Measurements from ENCODE around the gene CHST3.

CHST3 gene

GRCh38 chr10:72034761-72035160 is 70.6 kb downstream of the CHST3 start:
- DNase-seq = no peak

GRCh38 chr10:72035252-72035887 is 71.2 kb downstream of the CHST3 start:
- no peak for DNase-seq

- no peak for DNase-seq
These were observed 73.1 kb downstream of the CHST3 start for GRCh38 chr10:72037266-72037665.

- DNase-seq = no peak
These were observed 73.6 kb downstream of the CHST3 start for GRCh38 chr10:72037811-72038210.

GRCh38 chr10:72038458-72039001 is 74.3 kb downstream of the CHST3 start:
- DNase-seq = no peak

GRCh38 chr10:72039377-72039776 is 75.2 kb downstream of the CHST3 start:
- DNase-seq = no peak

- no peak for DNase-seq
These were observed 77.3 kb downstream of the CHST3 start for GRCh38 chr10:72041491-72041890.

- DNase-seq = no peak
These were observed 79.0 kb downstream of the CHST3 start for GRCh38 chr10:72043016-72043834.

- DNase-seq = no peak
These were observed 80.3 kb downstream of the CHST3 start for GRCh38 chr10:72044417-72045041.

- DNase-seq = no peak
These were observed 81.4 kb downstream of the CHST3 start for GRCh38 chr10:72045586-72045985.

- peak; percentile 64 to 93 (median 79) for DNase-seq
These were observed 84.4 kb downstream of the CHST3 start for GRCh38 chr10:72048450-72049124.

GRCh38 chr10:72049472-72049871 is 85.3 kb downstream of the CHST3 start:
- DNase-seq = no peak

GRCh38 chr10:72049969-72050781 is 86.0 kb downstream of the CHST3 start:
- DNase-seq = no peak

- no peak for DNase-seq
These were observed 86.7 kb downstream of the CHST3 start for GRCh38 chr10:72050873-72051272.

- no peak for DNase-seq
These were observed 89.5 kb downstream of the CHST3 start for GRCh38 chr10:72053690-72054089.

GRCh38 chr10:72056113-72056512 is 91.9 kb downstream of the CHST3 start:
- no peak for DNase-seq

GRCh38 chr10:72056932-72057751 is 92.9 kb downstream of the CHST3 start:
- no peak for DNase-seq

- DNase-seq = no peak
These were observed 94.2 kb downstream of the CHST3 start for GRCh38 chr10:72058347-72058898.

- peak in 1 of 5 experiments; percentile 28 for DNase-seq
These were observed 95.0 kb downstream of the CHST3 start for GRCh38 chr10:72058989-72059842.
